ENCODE data around the gene USP32.

USP32 gene

DNA sequence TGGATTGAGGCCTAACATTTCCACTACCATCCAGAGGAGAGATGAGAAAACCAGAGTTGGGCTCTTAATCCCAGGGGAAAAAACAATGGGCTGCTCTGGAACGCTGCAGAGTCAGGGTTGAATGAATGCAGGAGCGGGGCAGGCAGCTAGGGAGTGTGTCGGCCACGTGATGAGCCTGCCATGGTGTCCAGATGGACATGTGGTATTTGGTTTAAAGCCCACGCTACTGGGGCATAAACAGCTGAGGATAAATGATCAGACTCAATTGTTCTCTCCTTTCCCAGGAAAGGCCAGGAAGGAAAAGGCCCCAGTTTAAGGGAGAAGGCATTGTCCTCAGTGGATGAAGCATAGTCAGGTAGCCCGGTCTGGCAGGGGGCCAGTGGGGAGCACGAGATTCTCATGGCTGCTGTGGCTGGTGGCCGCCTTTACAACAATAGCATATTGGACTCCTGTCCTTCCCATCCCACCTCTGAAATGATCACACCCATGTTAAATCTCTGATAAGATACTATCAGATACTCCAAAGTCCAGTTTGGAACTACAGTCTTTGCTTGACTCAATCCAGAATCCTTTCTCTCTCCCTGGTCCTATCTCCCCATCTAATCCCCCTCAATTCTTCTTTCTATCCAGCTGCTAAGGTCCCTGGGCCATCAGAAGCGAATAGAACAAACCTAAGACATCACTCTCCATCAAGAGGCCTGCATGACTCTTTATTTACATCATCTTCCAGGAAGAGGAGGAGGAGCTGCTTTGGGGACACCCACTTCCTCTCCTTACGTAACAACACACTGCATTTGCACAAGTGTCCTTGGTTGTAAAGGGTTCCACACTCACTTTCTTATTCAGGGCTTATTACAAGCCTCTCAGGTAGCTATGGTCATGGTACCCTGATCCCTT lies 221.8 kb downstream of the USP32 start:
- no peak for FAIRE-seq

- no peak for FAIRE-seq
These were observed 223.3 kb downstream of the USP32 start for GRCh38 chr17:60168654-60169053.

DNA sequence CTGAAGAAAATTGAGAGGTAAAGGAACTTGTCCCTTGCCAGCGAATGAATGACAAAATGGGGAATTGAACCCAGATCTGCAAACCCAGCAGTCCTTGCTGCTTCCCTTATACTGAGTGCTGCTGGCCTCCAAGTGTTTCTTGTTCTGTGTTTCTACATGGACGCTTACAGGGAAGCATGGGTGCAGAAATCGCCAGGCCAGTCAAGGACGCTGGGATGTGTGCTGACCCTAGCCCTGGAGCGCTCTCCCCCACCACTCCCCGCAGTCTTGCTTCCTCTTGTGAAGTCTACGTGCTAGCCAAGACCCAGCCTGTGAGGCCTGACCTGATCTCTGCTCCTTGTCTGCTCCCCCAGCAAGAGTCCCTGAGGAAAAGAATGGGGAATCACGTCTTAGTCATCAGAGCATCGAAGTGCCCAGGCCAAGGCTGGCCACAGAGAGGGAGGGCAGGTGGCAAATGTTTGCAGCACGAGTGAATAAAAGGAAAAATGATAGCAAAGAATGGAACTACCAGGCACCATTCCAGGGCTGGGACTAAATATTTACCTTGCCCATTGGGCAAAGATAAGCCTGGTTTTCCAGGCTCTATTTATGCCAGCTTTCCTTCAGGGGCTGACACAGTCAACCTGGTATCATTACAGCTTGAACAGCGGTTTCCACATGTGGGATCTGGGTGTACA lies 224.7 kb downstream of the USP32 start:
- FAIRE-seq: no peak

DNA sequence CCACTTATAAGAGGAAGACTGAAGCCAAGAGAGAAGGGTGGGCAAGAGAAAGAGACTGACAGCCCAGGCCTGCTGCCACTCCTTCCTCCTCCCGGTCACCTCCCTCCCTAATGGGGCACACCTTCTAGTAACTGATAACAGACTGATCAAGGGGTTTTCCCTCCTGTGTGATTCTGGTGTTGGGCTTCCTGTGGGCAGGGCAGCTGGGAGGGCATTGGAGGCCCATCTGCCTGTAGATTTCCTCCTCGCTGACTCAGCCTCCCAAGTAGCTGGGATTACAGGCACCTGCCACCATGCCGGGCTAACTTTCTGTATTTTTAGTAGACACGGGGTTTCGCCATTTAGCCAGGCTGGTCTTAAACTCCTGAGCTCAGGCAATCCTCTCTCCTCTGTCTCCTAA lies 226.0 kb downstream of the USP32 start:
- FAIRE-seq: no peak

- FAIRE-seq: no peak
These were observed 226.7 kb downstream of the USP32 start for GRCh38 chr17:60165223-60165622.

DNA sequence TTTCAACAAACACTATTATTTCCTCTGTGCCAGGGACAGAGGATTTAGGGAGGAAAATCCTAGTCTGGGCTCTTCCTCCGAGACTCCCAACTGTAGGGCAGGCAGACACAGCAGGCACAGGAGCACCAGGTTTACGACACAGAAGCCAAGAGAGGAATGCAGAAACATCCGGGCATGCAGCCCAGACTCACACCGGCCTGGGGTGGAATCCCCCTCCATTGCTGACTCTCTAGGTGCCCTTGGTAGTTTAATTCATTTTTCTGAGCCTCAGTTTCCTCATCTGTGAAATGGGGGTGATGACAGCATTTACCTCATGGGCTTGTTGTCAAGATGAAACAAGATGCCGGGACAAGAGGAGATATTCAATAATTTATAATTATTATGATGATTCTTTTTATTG lies 227.2 kb downstream of the USP32 start:
- FAIRE-seq: no peak

GRCh38 chr17:60164164-60164563 lies 227.8 kb downstream of the USP32 start:
- no peak for FAIRE-seq

DNA sequence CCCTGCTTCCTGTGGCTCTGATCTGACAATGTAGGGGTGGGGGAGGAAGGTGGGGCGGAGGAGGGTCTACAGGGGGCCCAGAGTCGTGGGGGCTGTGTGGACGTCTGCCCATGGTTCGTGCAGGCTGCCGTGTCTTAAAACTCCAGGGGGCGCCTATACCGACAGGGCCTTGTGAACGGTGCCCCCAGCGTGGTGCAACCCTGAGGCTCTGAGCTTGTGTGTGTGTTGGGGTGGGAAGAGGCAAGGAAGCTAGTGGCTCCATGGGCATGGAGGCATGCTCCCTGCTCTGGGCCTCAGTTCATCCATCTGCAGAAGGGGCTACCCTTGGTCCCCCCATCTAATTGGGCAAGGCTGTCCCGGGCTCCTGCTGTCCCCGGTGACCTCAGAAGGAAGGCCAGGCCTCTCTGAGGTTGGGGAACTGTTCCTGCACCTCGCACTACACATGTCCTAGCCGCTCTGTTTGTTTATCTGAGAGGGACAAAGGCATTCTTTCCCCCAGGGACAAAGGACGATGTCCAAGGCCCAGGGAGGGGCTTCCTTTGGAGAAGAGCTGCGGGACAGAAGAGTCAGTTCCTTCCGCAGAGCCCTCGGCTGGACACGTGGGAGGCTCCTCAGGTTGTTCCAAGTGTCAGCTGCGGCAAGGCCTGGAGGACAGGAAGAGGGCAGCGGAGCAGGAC lies 228.7 kb downstream of the USP32 start:
- FAIRE-seq: no peak

- no peak for FAIRE-seq
These were observed 230.2 kb downstream of the USP32 start for GRCh38 chr17:60161598-60162330.

DNA sequence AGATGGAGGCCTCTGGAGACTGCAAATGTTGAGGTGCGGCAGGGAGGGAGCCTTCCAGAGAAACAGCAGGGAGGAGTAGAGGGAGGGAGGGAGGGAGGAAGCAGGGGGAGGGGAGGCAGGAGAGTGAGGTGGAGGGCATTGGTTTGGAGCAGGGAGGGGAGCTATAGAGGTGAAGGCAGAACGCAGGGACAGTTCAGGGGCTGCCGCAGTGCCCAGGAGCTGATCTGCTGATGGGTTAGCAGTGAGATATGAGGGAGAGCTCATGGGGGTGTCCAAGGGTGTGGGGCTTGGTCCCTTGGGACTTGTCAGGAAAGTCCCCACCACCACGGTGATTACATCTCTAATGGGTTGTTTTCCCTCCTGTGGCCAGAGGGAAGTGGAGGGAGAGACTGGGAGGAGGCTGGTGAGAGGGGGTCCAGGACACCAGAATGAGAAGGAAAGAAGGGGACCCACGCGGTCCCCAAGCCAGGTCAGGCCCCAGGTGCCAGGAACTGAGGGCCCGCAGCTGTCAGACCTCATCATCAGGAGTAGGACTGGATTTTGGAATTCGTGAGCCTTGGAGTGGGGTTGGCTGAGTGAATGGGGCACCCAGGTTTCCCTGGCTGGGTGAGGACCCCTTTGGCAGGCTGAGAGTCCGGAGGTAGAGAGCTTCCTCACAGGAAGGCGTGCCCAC lies 231.0 kb downstream of the USP32 start:
- FAIRE-seq: no peak

DNA sequence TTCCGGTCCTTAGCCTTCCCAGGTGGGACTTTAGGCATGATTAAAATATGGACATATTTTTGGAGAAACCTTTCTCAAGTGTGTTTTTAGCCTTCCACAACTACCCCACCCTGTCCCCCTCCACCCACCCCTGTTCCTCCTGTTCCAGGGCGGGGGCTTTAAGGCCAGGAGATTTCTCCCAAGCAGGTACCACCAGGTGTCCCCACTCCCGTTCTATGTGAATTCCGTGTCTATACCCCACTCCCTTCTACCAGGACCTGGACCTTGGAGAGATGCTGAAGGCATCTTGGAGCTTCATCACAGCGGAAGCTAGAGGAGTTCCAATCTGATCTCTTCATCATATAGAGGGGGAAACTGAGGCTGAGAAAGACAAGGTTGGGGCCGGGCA lies 232.5 kb downstream of the USP32 start:
- no peak for FAIRE-seq

DNA sequence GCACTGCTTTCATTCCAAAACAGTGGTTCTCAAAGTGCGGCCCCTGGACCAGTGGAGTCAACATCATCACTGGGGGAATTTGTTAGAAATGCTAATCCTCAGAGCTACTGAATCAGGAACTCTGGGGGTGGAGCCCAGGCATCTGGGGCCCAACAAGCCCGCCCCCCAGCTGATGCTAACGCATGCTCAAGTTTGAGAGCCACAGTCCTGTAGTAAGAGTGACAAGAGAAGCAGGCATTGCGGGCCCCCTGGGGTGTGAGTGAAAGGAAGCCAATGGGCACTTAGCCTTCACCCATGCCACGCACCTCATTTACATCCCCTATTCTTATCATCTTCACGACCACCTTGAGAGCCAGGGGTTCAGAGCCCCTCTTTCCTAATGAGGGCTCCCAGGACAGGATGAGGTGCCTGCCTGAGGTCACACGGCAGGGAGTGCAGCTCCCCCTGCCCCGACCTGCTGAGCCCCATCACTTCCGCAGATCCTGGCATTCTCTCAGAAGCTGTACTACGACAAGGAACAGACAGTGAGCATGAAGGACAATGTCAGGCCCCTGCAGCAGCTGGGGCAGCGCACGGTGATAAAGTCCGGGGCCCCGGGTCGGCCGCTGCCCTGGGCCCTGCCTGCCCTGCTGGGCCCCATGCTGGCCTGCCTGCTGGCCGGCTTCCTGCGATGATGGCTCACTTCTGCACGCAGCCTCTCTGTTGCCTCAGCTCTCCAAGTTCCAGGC lies 233.0 kb downstream of the USP32 start:
- no peak for FAIRE-seq

DNA sequence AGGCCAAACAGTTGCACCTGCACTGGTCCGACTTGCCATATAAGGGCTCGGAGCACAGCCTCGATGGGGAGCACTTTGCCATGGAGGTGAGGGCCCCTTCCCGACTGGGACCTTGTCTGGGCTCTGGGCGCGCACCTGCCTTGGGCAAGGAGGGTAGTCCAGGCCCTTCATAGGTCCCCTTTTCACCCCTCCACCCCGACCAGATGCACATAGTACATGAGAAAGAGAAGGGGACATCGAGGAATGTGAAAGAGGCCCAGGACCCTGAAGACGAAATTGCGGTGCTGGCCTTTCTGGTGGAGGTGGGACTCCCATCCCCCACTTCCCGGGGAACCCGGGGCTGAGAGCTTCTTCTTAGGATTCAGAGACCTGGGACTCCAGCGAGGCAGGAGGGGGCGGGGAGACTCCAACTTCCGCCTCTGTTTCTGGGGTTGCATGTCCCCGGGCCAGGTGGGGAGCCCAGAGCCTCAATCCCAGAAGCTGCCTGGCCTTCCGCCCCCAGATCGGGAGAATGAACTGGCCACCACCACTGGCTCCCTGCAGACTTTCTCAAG lies 234.4 kb downstream of the USP32 start:
- no peak for FAIRE-seq

DNA sequence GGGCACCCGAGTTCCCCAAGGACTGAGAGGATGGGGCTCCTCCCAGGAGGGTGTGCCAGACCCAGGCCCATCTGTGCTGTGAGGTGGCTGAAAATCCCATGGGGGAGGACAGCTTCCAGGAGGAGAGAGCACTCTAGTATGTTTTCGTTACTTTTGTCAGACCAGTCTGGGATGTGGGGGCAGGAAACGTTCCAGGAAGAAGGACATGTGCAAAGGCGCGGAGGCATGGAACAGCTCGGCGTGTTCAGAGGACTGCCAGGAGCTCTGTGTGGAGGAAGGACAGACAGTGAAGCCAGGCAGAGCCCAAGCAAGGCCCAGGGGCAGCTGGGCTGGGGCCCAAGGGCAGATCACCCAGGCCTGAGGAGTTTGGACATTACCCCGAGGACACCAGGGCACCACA lies 235.2 kb downstream of the USP32 start:
- FAIRE-seq: no peak

GRCh38 chr17:60155815-60156214 lies 236.1 kb downstream of the USP32 start:
- FAIRE-seq: no peak

- no peak for FAIRE-seq
These were observed 236.5 kb downstream of the USP32 start for GRCh38 chr17:60155427-60155814.

- FAIRE-seq: no peak
These were observed 237.1 kb downstream of the USP32 start for GRCh38 chr17:60154616-60155426.

GRCh38 chr17:60153606-60154390 lies 238.1 kb downstream of the USP32 start:
- FAIRE-seq: no peak

- no peak for FAIRE-seq
These were observed 240.6 kb downstream of the USP32 start for GRCh38 chr17:60151355-60151754.
